ENCODE data around the gene AP3S2.

The AP3S2 gene

GRCh38 chr15:89830639-89831038, 63.2 kb downstream of the AP3S2 start:
- no peak for DNase-seq

- no peak for DNase-seq
These were observed 64.0 kb downstream of the AP3S2 start for GRCh38 chr15:89829616-89830440.

DNA sequence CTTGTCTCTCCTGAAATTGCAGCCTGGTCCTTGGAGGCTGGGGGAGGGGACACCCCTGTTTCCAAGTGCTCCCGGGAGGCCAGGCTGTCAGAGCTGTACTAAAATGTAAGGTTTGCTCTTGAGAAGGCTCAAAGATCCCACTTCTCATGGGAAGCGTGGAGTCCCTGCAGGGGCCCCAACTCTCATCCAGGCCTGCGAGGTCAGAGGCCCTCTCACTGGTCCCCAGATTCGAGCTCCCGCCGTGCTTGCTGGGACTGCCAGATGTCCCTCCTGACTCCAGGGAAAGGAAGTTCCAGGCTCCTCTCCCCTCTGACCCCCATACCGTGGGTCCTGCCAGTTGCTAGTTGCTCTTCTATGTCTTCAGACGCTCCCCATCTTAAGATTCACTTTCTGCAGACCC, 64.6 kb downstream of the AP3S2 start:
- DNase-seq: no peak

DNA sequence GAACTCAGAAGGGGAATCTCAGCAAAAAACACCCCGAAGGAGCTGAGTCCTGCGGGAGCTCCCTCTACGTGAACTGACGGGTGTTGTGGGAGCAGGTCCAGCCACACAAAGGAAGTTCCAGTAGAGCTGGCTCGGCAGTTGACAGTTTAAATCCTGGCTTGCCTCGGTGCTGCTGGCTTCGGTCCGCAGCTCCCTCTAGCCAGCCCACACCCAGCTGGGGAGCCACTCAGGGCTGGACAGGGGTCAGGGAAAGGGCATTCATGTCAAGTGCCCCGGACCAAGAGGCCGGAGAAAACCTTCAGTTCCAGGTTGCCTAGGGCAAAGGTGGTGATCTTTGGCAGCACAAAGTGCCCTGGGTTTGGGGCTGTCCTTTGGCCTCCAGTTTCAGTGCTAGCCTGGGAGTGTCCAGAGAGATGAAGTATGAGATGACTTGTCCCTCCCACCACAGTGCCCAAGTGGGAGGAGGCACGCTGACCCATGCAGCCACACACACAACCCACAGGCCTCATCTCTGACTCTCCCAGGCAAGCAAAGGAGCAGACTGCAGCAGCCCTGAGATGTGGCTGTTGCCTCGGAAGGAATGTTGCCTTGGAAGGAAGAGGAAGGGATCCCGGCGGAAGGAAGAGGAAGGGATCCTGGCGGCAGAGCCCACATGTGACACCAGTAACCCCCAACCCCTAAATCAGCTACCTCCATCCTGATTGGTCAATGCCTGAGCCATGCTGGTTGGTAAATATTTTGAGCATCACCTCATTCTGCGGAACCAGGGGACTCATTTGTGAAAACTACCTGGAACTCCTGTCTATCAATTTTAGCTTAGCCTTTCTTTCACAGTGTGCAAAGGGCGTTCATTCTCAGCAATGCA, 65.3 kb downstream of the AP3S2 start:
- no peak for DNase-seq

- no peak for DNase-seq
These were observed 66.0 kb downstream of the AP3S2 start for GRCh38 chr15:89827829-89828228.

GRCh38 chr15:89826671-89827655, 66.8 kb downstream of the AP3S2 start:
- DNase-seq: no peak

GRCh38 chr15:89825271-89825940, 68.4 kb downstream of the AP3S2 start:
- DNase-seq: no peak

GRCh38 chr15:89824607-89824867, 69.3 kb downstream of the AP3S2 start:
- DNase-seq: no peak

GRCh38 chr15:89823836-89824606, 69.8 kb downstream of the AP3S2 start:
- no peak for DNase-seq

GRCh38 chr15:89822951-89823711, 70.7 kb downstream of the AP3S2 start:
- no peak for DNase-seq

- DNase-seq: no peak
These were observed 71.2 kb downstream of the AP3S2 start for GRCh38 chr15:89822611-89822950.

DNA sequence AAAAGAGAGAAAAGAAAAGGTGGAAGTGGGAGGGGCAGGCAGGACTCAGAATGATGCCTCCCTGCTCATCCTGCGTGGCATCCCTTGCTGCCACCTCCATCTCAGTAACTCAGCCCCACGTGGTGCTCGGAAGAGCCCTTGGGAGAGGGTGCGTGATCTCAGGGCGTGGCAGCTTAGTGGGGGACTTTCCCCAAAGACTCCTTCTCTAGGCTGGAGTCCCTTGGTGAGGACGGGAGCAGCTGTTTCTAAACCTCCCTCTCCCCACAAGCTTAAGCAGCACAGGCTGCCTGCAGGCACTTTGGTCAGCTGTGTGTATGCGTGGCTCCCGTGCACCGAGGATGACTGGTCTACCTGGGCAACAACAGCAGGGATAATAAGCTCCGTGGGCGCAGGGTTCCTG, 71.8 kb downstream of the AP3S2 start:
- DNase-seq: no peak

GRCh38 chr15:89820666-89821611, 72.9 kb downstream of the AP3S2 start:
- no peak for DNase-seq

- no peak for DNase-seq
These were observed 75.5 kb downstream of the AP3S2 start for GRCh38 chr15:89818287-89818686.

DNA sequence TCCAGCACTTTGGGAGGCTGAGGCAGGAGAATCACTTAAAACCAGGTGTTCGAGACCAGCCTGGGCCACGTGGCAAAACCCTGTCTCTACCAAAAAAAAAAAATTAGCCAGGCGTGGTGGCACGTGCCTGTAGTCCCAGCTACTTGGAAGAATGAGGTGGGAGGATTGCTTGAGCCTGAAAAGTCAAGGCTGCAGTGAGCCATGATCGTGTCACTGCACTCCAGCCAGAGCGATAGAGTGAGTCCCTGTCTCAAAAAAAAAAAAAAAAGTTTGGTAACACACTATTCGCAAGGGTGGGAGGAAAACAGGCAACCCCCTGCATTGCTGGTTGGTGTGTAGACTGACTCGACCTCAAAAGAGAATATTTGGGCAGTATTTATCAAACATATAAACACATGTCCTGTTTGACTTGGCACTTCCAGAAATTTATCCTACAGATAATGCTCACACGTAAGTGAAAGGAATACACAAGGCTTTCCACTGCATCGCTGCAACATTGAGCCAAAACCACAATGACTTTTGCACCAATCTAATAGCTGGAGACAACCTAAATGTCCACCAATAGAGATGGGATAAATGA, 76.0 kb downstream of the AP3S2 start:
- no peak for DNase-seq

GRCh38 chr15:89815769-89816168, 78.0 kb downstream of the AP3S2 start:
- no peak for DNase-seq

DNA sequence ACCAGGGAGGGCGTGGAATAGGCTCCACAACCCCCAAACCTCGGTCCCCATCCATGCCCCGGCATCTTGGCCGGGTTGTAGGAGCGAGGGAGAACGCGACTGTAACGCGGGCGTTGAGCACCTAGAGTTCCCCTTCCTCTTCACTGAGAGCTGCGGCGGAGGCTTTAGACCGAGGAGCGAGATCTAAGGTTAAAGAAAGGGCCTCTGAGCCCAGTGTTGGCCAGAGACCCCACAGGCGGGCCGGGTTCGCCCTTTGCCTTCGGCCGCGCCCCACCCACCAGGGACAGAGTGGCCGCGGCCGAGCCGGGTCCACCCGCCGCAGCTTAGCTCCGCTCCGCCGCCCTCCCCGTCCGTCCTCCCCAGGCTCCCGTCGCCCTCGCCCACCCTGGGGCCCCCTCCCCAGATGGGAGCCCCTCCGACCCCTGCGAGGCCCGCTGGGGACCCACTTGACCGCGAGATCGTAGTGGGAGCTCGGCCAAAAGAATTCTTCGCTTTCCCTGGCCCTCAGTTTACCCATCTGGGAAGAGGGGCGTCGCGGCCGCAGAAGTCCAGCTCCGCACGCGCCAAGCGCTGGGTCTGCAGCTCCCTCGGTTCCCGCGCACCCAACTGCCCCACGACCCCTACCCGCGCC, 79.6 kb downstream of the AP3S2 start:
- DNase-seq: no peak

GRCh38 chr15:89813381-89814111, 80.2 kb downstream of the AP3S2 start:
- DNase-seq: no peak

Measured in NCI-H1694 (cell line).